ENCODE results near the gene ELN. TPM values are rescaled to one million over a fixed set of nuclear protein-coding genes. Genes with fewer than 3 reads are reported as not detected.

Gene ELN
- total RNA-seq, 1 experiment from 2014 or later: 0.26 TPM

GRCh38 chr7:74106846-74107245 is 78.9 kb downstream of the ELN start:
- POLR2A ChIA-PET: interaction anchor here (0.9 kb wide), 1 partner anchor 67 kb away, joined by 11 read pairs; the partner anchor contains the start of gene EIF4H
- CTCF ChIA-PET: no interaction called here
- no peak overlapping the region for H3K27ac ChIP-seq (ENCODE audit: low read length)
- no peaks in the 10 kb centered on the region for H3K4me1 ChIP-seq (ENCODE audit: control insufficient read depth, insufficient read depth, low read length)
- H3K9me3 ChIP-seq (ENCODE audit: control insufficient read depth, insufficient read depth, low read depth, low read length): no peaks in the 10 kb centered on the region
- in situ Hi-C loops (cut with HindIII; ENCODE audit: low pct_unique_long_range_greater_than_20kb, low sequenced_read_pairs): no loop called here
- intact Hi-C loops (cut with micrococcal nuclease; ENCODE audit: unreplicated experiment): no loop called here
- H3K36me3 ChIP-seq (ENCODE audit: control insufficient read depth, insufficient read depth, low read length): no peaks in the 10 kb centered on the region
- H3K4me3 ChIP-seq (ENCODE audit: low read depth in 2 of 2, low read length in 2 of 2): no peak overlapping the region
- DNase-seq (ENCODE audit: low read depth, low spot score): no peak
- BruUV-seq (replicated peaks): no TSS peak
- no peaks in the 10 kb centered on the region for H3K27me3 ChIP-seq (ENCODE audit: control insufficient read depth, insufficient read depth, low read length)
- no peak for ATAC-seq
- no peak for TF ChIP-seq SIN3A (IDR thresholded peaks at IDR 0.05; ENCODE audit: borderline replicate concordance, insufficient read depth, low read depth, low read length)
- no peak for TF ChIP-seq POLR2AphosphoS5 (IDR thresholded peaks at IDR 0.05; ENCODE audit: low read depth, low read length)
- TF ChIP-seq, protein P1, sequence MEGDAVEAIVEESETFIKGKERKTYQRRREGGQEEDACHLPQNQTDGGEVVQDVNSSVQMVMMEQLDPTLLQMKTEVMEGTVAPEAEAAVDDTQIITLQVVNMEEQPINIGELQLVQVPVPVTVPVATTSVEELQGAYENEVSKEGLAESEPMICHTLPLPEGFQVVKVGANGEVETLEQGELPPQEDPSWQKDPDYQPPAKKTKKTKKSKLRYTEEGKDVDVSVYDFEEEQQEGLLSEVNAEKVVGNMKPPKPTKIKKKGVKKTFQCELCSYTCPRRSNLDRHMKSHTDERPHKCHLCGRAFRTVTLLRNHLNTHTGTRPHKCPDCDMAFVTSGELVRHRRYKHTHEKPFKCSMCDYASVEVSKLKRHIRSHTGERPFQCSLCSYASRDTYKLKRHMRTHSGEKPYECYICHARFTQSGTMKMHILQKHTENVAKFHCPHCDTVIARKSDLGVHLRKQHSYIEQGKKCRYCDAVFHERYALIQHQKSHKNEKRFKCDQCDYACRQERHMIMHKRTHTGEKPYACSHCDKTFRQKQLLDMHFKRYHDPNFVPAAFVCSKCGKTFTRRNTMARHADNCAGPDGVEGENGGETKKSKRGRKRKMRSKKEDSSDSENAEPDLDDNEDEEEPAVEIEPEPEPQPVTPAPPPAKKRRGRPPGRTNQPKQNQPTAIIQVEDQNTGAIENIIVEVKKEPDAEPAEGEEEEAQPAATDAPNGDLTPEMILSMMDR (IDR thresholded peaks at IDR 0.05): no peak
- TF ChIP-seq REST (IDR thresholded peaks at IDR 0.05; ENCODE audit: insufficient read depth in 1 of 2, low read depth in 2 of 2, low read length in 1 of 2): no peak
- TF ChIP-seq TCF7L2 (IDR thresholded peaks at IDR 0.05; ENCODE audit: low read depth, low read length): no peak

- no peaks in the 10 kb centered on the region for H3K36me3 ChIP-seq (ENCODE audit: control insufficient read depth, insufficient read depth, low read length)
- no peak overlapping the region for H3K27ac ChIP-seq (ENCODE audit: low read length)
- DNase-seq (ENCODE audit: low read depth, low spot score) (no peak), ATAC-seq (no peak)
- no peaks in the 10 kb centered on the region for H3K4me1 ChIP-seq (ENCODE audit: control insufficient read depth, insufficient read depth, low read length)
- no peaks in the 10 kb centered on the region for H3K27me3 ChIP-seq (ENCODE audit: control insufficient read depth, insufficient read depth, low read length)
- TF ChIP-seq TCF7L2 (IDR thresholded peaks at IDR 0.05; ENCODE audit: low read depth, low read length) (no peak), SIN3A (IDR thresholded peaks at IDR 0.05; ENCODE audit: borderline replicate concordance, insufficient read depth, low read depth, low read length) (no peak), REST (IDR thresholded peaks at IDR 0.05; ENCODE audit: insufficient read depth in 1 of 2, low read depth in 2 of 2, low read length in 1 of 2) (no peak), POLR2AphosphoS5 (IDR thresholded peaks at IDR 0.05; ENCODE audit: low read depth, low read length) (no peak)
- TF ChIP-seq, protein P1 (IDR thresholded peaks at IDR 0.05): no peak
- no peaks in the 10 kb centered on the region for H3K9me3 ChIP-seq (ENCODE audit: control insufficient read depth, insufficient read depth, low read depth, low read length)
- ChIA-PET POLR2A (no interaction called here), CTCF (no interaction called here)
- in situ Hi-C loops (cut with HindIII; ENCODE audit: low pct_unique_long_range_greater_than_20kb, low sequenced_read_pairs): no loop called here
- H3K4me3 ChIP-seq (ENCODE audit: low read depth in 2 of 2, low read length in 2 of 2): no peak overlapping the region
- intact Hi-C loops (cut with micrococcal nuclease; ENCODE audit: unreplicated experiment): loop anchor here (10.0 kb wide), 1 partner anchor 49 kb away; no protein-coding TSS in a partner anchor
- no TSS peak for BruUV-seq (replicated peaks)
Measured at GRCh38 chr7:74115326-74115725, 87.4 kb downstream of the ELN start.
